GM23248 (cell line): ENCODE results near the gene TMEM151A. TPM values are rescaled to one million over a fixed set of nuclear protein-coding genes. Genes with fewer than 3 reads are reported as not detected.
"Not testable (repeated sequence)": the region's sequence is repeated elsewhere in the genome, so short reads cannot be mapped to it uniquely, and the experiment has no call there.

Experiments
- DNase-seq: peaks from one replicate; pipeline ENCODE4 v3.0.0-alpha.2; 2015
- H2AFZ ChIP-seq: fragments of 200-600 bp; sonication (generic); 2 replicates; pipeline ENCODE4 v1.6.1; 2016; ENCODE audit warnings: antibody characterized with exemption
- H3F3A ChIP-seq: fragments of 200-600 bp; sonication (generic); 2 replicates; pipeline ENCODE4 v1.6.1; 2016; ENCODE audit warnings: mild to moderate bottlenecking, antibody characterized with exemption, mixed run types; ENCODE audit not compliant: insufficient read depth
- H3K27ac ChIP-seq: fragments of 200-600 bp; sonication (generic); 2 replicates; pipeline ENCODE4 v1.5.1; 2016; ENCODE audit warnings: mild to moderate bottlenecking
- H3K27me3 ChIP-seq: fragments of 200-600 bp; sonication (generic); replicated peaks from 2 replicates; pipeline ENCODE4 v1.6.1; 2016; ENCODE audit warnings: mild to moderate bottlenecking; ENCODE audit not compliant: insufficient read depth
- H3K36me3 ChIP-seq: fragments of 200-600 bp; sonication (generic); 2 replicates; pipeline ENCODE4 v1.6.1; 2016; ENCODE audit warnings: low read depth, mild to moderate bottlenecking
- H3K4me1 ChIP-seq: fragments of 200-600 bp; sonication (generic); 2 replicates; pipeline ENCODE4 v1.6.1; 2016; ENCODE audit warnings: mild to moderate bottlenecking; ENCODE audit not compliant: insufficient read depth
- H3K4me2 ChIP-seq: fragments of 200-600 bp; sonication (generic); one replicate; pipeline ENCODE4 v1.6.1; 2016; ENCODE audit warnings: mild to moderate bottlenecking; ENCODE audit not compliant: unreplicated experiment
- H3K4me3 ChIP-seq: fragments of 200-600 bp; sonication (generic); 2 replicates; pipeline ENCODE4 v1.5.1; 2016; ENCODE audit warnings: mild to moderate bottlenecking
- H3K79me2 ChIP-seq: fragments of 200-600 bp; sonication (generic); 2 replicates; pipeline ENCODE4 v1.6.1; 2016; ENCODE audit warnings: mild to moderate bottlenecking; ENCODE audit not compliant: insufficient read depth
- H3K9ac ChIP-seq: fragments of 200-600 bp; sonication (generic); 2 replicates; pipeline ENCODE4 v1.6.1; 2016; ENCODE audit warnings: mild to moderate bottlenecking
- H3K9me2 ChIP-seq: fragments of 200-600 bp; sonication (generic); 2 replicates; pipeline ENCODE4 v1.6.1; 2016; ENCODE audit warnings: mixed run types, mild to moderate bottlenecking, moderate library complexity; ENCODE audit not compliant: insufficient read depth
- H3K9me3 ChIP-seq: fragments of 200-600 bp; sonication (generic); one replicate; pipeline ENCODE4 v1.6.1; 2017; ENCODE audit warnings: low read depth
- H4K20me1 ChIP-seq: fragments of 200-600 bp; sonication (generic); 2 replicates; pipeline ENCODE4 v1.6.0; 2016; ENCODE audit not compliant: insufficient read depth
- EZH2 ChIP-seq: fragments of 200-600 bp; sonication (generic); IDR thresholded peaks from 2 replicates; pipeline ENCODE4 v1.6.1; 2018; ENCODE audit warnings: antibody characterized with exemption, mild to moderate bottlenecking; ENCODE audit not compliant: insufficient read depth, poor library complexity, severe bottlenecking
- EZH2phosphoT487 ChIP-seq: fragments of 200-600 bp; sonication (generic); IDR thresholded peaks from 2 replicates; pipeline ENCODE4 v1.6.1; 2018; ENCODE audit warnings: antibody characterized with exemption, moderate library complexity, mild to moderate bottlenecking, low read depth; ENCODE audit not compliant: insufficient read depth
- WGBS, 2 experiments: methylation state at CpG; one replicate each; pipeline ENCODE4 v1.1.6; 2015 to 2017; ENCODE audit warnings: low lambda C conversion rate in 2 of 2, low coverage in 1 of 2; ENCODE audit errors: missing lambda C conversion rate in 2 of 2; 5-methylcytosine and 5-hydroxymethylcytosine counted together
- in situ Hi-C: fragments of 300-500 bp; cut with MboI; formaldehyde crosslinking; loops from 2 replicates; pipeline ENCODE4 v1.15.0; 2020
- polyA plus RNA-seq: library from polyadenylated mRNA; unstranded; fragments of >200 nt; fragmentation: Nextera tagmentation; extraction: Ambion mirVana; gene quantifications from 2 replicates; pipeline ENCODE4 v1.2.1, GENCODE V29; 2016
- total RNA-seq: library from RNA; depleted of rRNA; stranded (reverse); fragments of >200 nt; shearing (Covaris generic); gene quantifications from 2 replicates; pipeline ENCODE4 v1.2.3, GENCODE V29; 2014

The TMEM151A gene
- total and polyA plus RNA-seq, 2 experiments from 2014 or later, result 0.19 to 0.54 TPM

GRCh38 chr11:66297610-66298009, 5.9 kb downstream of the TMEM151A start:
- Histone ChIP-seq H3K9me3 (no peaks in the 10 kb centered on the region), H3K79me2 (no peaks in the 10 kb centered on the region), H3K36me3 (no peaks in the 10 kb centered on the region), H3K27ac (no peak overlapping the region), H3K27me3 (peaks cover under 1% of the 10 kb centered on the region), H3K9ac (no peak overlapping the region), H3K4me3 (no peak overlapping the region), H3F3A (no peaks in the 10 kb centered on the region), H2AFZ (no peak overlapping the region), H3K9me2 (no peaks in the 10 kb centered on the region), H3K4me2 (no peak overlapping the region), H4K20me1 (no peaks in the 10 kb centered on the region), H3K4me1 (no peaks in the 10 kb centered on the region)
- TF ChIP-seq EZH2 (no peak), EZH2phosphoT487 (no peak)
- in situ Hi-C loops, result no loop called here
- no peak for DNase-seq
- WGBS, 2 experiments, result 49 to 55% methylated on average over 8 of the region's 8 CpGs

GRCh38 chr11:66299186-66299585, 7.5 kb downstream of the TMEM151A start:
- Histone ChIP-seq H3K9me3 (no peaks in the 10 kb centered on the region), H4K20me1 (no peaks in the 10 kb centered on the region), H2AFZ (no peak overlapping the region), H3K36me3 (no peaks in the 10 kb centered on the region), H3K79me2 (no peaks in the 10 kb centered on the region), H3K4me3 (no peak overlapping the region), H3K4me2 (no peak overlapping the region), H3F3A (no peaks in the 10 kb centered on the region), H3K4me1 (no peaks in the 10 kb centered on the region), H3K9ac (no peak overlapping the region), H3K9me2 (no peaks in the 10 kb centered on the region), H3K27ac (no peak overlapping the region), H3K27me3 (no peaks in the 10 kb centered on the region)
- 76 to 84% methylated on average over 3 of the region's 3 CpGs for WGBS, 2 experiments
- TF ChIP-seq EZH2phosphoT487, result no peak
- TF ChIP-seq EZH2, result no peak
- in situ Hi-C loops, result no loop called here
- DNase-seq, result no peak

- H3K9me2 ChIP-seq, result no peaks in the 10 kb centered on the region
- no peak overlapping the region for H3K27ac ChIP-seq
- H3K9me3 ChIP-seq, result no peaks in the 10 kb centered on the region
- H2AFZ ChIP-seq, result no peak overlapping the region
- in situ Hi-C loops, result loop anchor here (10.0 kb wide), 1 partner anchor 82 kb away; no protein-coding TSS in a partner anchor
- WGBS, 2 experiments, result 69 to 70% methylated on average over 10 to 12 of the region's 12 CpGs
- no peak overlapping the region for H3K4me2 ChIP-seq
- no peak for DNase-seq
- TF ChIP-seq EZH2phosphoT487 (no peak), EZH2 (no peak)
- H3K36me3 ChIP-seq, result no peaks in the 10 kb centered on the region
- H3K4me3 ChIP-seq, result no peak overlapping the region
- H3K9ac ChIP-seq, result no peak overlapping the region
- no peaks in the 10 kb centered on the region for H3K79me2 ChIP-seq
- no peaks in the 10 kb centered on the region for H4K20me1 ChIP-seq
- no peaks in the 10 kb centered on the region for H3F3A ChIP-seq
- no peaks in the 10 kb centered on the region for H3K4me1 ChIP-seq
- no peaks in the 10 kb centered on the region for H3K27me3 ChIP-seq
Measured at GRCh38 chr11:66302656-66303055, 11.0 kb downstream of the TMEM151A start.

GRCh38 chr11:66309475-66309874, 17.8 kb downstream of the TMEM151A start:
- Histone ChIP-seq H3K27ac (no peak overlapping the region), H3K79me2 (peaks cover 8% of the 10 kb centered on the region), H3K9me2 (no peaks in the 10 kb centered on the region), H3K4me1 (no peaks in the 10 kb centered on the region), H4K20me1 (no peaks in the 10 kb centered on the region), H3K9me3 (no peaks in the 10 kb centered on the region), H3K36me3 (no peaks in the 10 kb centered on the region), H3K4me3 (no peak overlapping the region), H3F3A (peaks cover 9% of the 10 kb centered on the region), H3K4me2 (no peak overlapping the region), H3K9ac (no peak overlapping the region), H2AFZ (no peak overlapping the region), H3K27me3 (no peaks in the 10 kb centered on the region)
- in situ Hi-C loops, result loop anchor here (10.0 kb wide), 1 partner anchor 75 kb away; no protein-coding TSS in a partner anchor
- DNase-seq, result no peak
- 34 to 40% methylated on average over 3 of the region's 3 CpGs for WGBS, 2 experiments
- TF ChIP-seq EZH2phosphoT487, result no peak
- TF ChIP-seq EZH2, result no peak

GRCh38 chr11:66310324-66310723, 18.6 kb downstream of the TMEM151A start:
- no peak for DNase-seq

GRCh38 chr11:66310803-66311440, 19.2 kb downstream of the TMEM151A start:
- peaks cover 23% of the 10 kb centered on the region for H3K79me2 ChIP-seq
- H3K9ac ChIP-seq, H3K27me3 ChIP-seq, H3K9me3 ChIP-seq, H3K27ac ChIP-seq, H3K4me1 ChIP-seq, H3K9me2 ChIP-seq, H4K20me1 ChIP-seq, H3K36me3 ChIP-seq, DNase-seq, in situ Hi-C loops, H2AFZ ChIP-seq, H3K4me3 ChIP-seq, H3K4me2 ChIP-seq, H3F3A ChIP-seq: not testable (repeated sequence)
- 69 to 74% methylated on average over 18 of the region's 18 CpGs for WGBS, 2 experiments

More at GRCh38 chr11:66310324-66310723, 18.6 kb downstream of the TMEM151A start:
- H3K4me1 ChIP-seq, result no peaks in the 10 kb centered on the region
- TF ChIP-seq EZH2phosphoT487 (no peak), EZH2 (no peak)
- no peak overlapping the region for H2AFZ ChIP-seq
- peaks cover 17% of the 10 kb centered on the region for H3K79me2 ChIP-seq
- no peak overlapping the region for H3K4me3 ChIP-seq
- no peaks in the 10 kb centered on the region for H3K9me3 ChIP-seq
- H3K9me2 ChIP-seq, result no peaks in the 10 kb centered on the region
- no peaks in the 10 kb centered on the region for H3K27me3 ChIP-seq
- no peak overlapping the region for H3K9ac ChIP-seq
- 78 to 80% methylated on average over 8 of the region's 8 CpGs for WGBS, 2 experiments
- no peaks in the 10 kb centered on the region for H4K20me1 ChIP-seq
- in situ Hi-C loops, result no loop called here
- peaks cover 9% of the 10 kb centered on the region for H3F3A ChIP-seq
- H3K27ac ChIP-seq, result no peak overlapping the region
- H3K4me2 ChIP-seq, result no peak overlapping the region
- no peaks in the 10 kb centered on the region for H3K36me3 ChIP-seq
